ENCODE results near the gene MAPRE2. TPM values are rescaled to one million over a fixed set of nuclear protein-coding genes. Genes with fewer than 3 reads are reported as not detected.
A peak's percentile ranks its signal among the peaks of the same experiment; 100 is the strongest.

Gene MAPRE2
- total and polyA plus RNA-seq, 4 donors, result 65.3 to 203 (median 129) TPM

DNA sequence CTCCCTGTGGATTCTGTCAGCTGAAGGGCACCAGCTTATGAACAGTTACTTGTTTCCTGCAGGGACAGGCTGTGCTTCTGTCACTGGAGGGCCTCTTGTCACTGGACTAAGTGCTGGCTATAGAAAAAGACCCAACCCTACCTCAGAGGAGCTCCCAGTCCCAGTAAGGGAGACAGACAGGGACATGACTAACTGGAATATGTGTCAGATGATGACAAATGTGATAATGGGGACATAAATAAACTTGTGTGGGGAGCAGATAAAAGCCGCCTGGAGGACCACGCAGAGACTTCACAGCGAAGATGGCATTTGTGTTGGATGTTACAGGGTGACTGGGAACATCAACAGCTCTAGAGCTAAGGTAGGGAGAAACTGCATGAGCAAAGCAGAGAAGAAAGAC is 95.0 kb downstream of the MAPRE2 start:
- no peaks in the 10 kb centered on the region for H3K27me3 ChIP-seq (ENCODE audit: control insufficient read depth, insufficient read depth, low read length)
- WGBS (ENCODE audit: insufficient coverage), result 98% methylated on average over 3 of the region's 3 CpGs
- H3K4me3 ChIP-seq (ENCODE audit: low read depth, low read length), result no peak overlapping the region
- no peak overlapping the region for H3K27ac ChIP-seq (ENCODE audit: low read depth, low read length)
- no peak for DNase-seq (ENCODE audit: low read depth in 4 of 6, low spot score in 6 of 6)
- H3K36me3 ChIP-seq (ENCODE audit: control insufficient read depth, insufficient read depth, low read length), result peaks cover 23% of the 10 kb centered on the region
- H3K9me3 ChIP-seq (ENCODE audit: control insufficient read depth, insufficient read depth, low read length), result no peaks in the 10 kb centered on the region
- H3K4me1 ChIP-seq (ENCODE audit: control insufficient read depth, insufficient read depth, low read length), result peaks cover 19% of the 10 kb centered on the region

DNA sequence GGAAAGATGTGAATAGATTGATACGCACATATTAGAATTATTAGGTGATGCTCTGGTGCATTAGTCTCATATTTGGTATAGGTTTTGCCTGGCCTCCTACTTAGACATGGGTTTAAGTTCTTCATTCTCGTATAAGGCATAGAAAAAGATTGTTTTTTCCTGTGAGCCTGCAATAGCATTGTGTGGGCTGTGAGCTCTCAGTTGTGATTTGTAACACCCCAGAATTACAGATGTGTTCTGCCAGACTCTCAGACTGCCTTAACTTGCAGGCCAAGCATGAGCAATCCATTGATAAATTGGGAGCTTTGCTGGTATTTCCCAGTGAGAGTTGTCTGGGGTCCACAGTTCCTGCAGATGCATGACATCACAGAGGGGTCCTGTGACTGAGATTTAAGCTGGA is 95.7 kb downstream of the MAPRE2 start:
- peaks cover 23% of the 10 kb centered on the region for H3K36me3 ChIP-seq (ENCODE audit: control insufficient read depth, insufficient read depth, low read length)
- no peak overlapping the region for H3K4me3 ChIP-seq (ENCODE audit: low read depth, low read length)
- 100% methylated on average over 1 of the region's 2 CpGs for WGBS (ENCODE audit: insufficient coverage)
- H3K27ac ChIP-seq (ENCODE audit: low read depth, low read length), result no peak overlapping the region
- DNase-seq (ENCODE audit: low read depth in 4 of 6, low spot score in 6 of 6), result no peak
- H3K9me3 ChIP-seq (ENCODE audit: control insufficient read depth, insufficient read depth, low read length), result no peaks in the 10 kb centered on the region
- peaks cover 13% of the 10 kb centered on the region for H3K4me1 ChIP-seq (ENCODE audit: control insufficient read depth, insufficient read depth, low read length)
- H3K27me3 ChIP-seq (ENCODE audit: control insufficient read depth, insufficient read depth, low read length), result no peaks in the 10 kb centered on the region

DNA sequence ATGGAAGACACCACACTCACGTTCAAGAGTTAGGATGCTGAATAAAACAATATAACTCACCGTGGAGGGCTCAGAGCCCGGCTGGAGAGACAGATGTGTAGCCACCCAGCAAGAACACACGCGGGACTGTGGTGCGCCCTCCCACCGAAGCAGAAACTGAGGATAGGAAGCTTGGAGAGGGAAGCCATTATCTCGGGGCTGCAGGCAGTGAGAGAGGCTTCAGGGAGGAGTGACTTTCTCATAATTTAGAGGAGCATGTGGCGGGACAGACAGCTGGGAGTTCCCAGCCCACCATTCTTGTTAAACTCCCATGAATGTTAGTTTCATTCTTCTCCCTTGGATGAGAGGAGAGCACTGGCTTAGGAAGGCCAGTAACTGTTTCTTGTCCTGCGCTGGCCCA is 96.4 kb downstream of the MAPRE2 start:
- Histone ChIP-seq H3K4me3 (ENCODE audit: low read depth, low read length) (no peak overlapping the region), H3K4me1 (ENCODE audit: control insufficient read depth, insufficient read depth, low read length) (peaks cover 9% of the 10 kb centered on the region), H3K36me3 (ENCODE audit: control insufficient read depth, insufficient read depth, low read length) (peaks cover 22% of the 10 kb centered on the region), H3K27ac (ENCODE audit: low read depth, low read length) (no peak overlapping the region), H3K27me3 (ENCODE audit: control insufficient read depth, insufficient read depth, low read length) (no peaks in the 10 kb centered on the region), H3K9me3 (ENCODE audit: control insufficient read depth, insufficient read depth, low read length) (no peaks in the 10 kb centered on the region)
- 60% methylated on average over 8 of the region's 10 CpGs for WGBS (ENCODE audit: insufficient coverage)
- DNase-seq (ENCODE audit: low read depth in 4 of 6, low spot score in 6 of 6), result no peak

DNA sequence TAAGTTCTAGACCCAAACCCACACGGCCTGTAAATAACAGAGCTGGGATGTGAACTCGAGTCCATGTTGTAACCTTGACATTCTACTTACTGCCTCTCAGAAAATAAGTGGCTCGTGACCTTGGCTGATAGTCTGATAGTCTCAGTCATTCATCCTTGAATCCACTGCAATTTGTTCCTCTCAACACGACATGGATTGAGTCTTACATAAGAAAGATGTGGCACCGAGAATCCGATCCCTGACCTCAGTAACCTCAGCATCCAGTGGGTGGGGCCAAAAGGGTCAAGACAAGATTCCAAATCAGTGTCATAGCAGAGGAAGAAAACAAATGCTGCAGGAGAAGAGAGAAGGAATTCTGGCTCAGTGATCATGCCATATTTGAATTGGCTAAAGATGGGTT is 97.6 kb downstream of the MAPRE2 start:
- no peak for DNase-seq (ENCODE audit: low read depth in 4 of 6, low spot score in 6 of 6)
- Histone ChIP-seq H3K27me3 (ENCODE audit: control insufficient read depth, insufficient read depth, low read length) (no peaks in the 10 kb centered on the region), H3K9me3 (ENCODE audit: control insufficient read depth, insufficient read depth, low read length) (no peaks in the 10 kb centered on the region), H3K36me3 (ENCODE audit: control insufficient read depth, insufficient read depth, low read length) (peaks cover 17% of the 10 kb centered on the region), H3K4me3 (ENCODE audit: low read depth, low read length) (no peak overlapping the region), H3K27ac (ENCODE audit: low read depth, low read length) (no peak overlapping the region), H3K4me1 (ENCODE audit: control insufficient read depth, insufficient read depth, low read length) (peaks cover 7% of the 10 kb centered on the region)
- WGBS (ENCODE audit: insufficient coverage), result 77% methylated on average over 6 of the region's 6 CpGs

DNA sequence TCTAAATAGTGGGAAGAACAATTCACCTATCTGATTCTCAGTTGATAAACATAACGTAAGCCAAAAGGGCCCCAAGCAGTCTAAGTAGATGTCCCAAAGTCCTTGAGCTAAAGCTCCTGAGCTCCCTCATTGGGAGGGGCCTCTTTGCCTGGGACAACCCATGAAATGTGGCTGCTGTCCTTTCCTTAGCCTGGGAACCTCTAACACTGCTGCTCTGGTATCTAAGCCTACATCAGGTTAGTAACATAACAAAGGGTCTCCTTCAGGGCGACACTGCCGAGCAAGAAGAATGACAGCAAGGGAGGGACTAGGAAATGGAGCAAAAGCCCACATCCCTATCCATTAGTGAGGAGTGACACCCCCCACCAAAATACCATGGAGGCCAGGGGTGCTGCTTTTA is 98.3 kb downstream of the MAPRE2 start:
- Histone ChIP-seq H3K27ac (ENCODE audit: low read depth, low read length) (no peak overlapping the region), H3K4me3 (ENCODE audit: low read depth, low read length) (no peak overlapping the region), H3K9me3 (ENCODE audit: control insufficient read depth, insufficient read depth, low read length) (no peaks in the 10 kb centered on the region), H3K4me1 (ENCODE audit: control insufficient read depth, insufficient read depth, low read length) (peaks cover 7% of the 10 kb centered on the region), H3K27me3 (ENCODE audit: control insufficient read depth, insufficient read depth, low read length) (no peaks in the 10 kb centered on the region), H3K36me3 (ENCODE audit: control insufficient read depth, insufficient read depth, low read length) (peaks cover 16% of the 10 kb centered on the region)
- WGBS (ENCODE audit: insufficient coverage), result 86% methylated on average over 3 of the region's 3 CpGs
- no peak for DNase-seq (ENCODE audit: low read depth in 4 of 6, low spot score in 6 of 6)

DNA sequence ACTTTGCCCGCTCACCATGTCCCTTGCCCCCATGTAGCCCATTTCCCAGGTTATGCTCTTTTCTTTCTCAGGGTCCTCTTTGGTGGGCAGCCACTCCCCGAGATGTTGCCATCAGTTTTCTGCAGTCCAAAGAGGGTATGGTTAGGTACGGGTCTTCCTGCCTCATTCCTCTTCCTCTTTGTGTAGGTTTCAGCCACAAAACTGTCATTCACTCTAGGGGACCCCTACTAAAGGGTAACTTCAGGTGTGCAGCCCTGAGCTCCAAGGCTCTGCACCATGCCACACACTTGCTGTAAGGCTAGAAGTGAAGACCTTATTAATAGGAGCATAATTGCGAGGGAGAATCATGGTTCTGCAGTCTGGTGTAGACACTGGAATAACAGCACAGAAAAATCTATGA is 99.9 kb downstream of the MAPRE2 start:
- WGBS (ENCODE audit: insufficient coverage), result 90% methylated on average over 2 of the region's 4 CpGs
- Histone ChIP-seq H3K4me3 (ENCODE audit: low read depth, low read length) (no peak overlapping the region), H3K27me3 (ENCODE audit: control insufficient read depth, insufficient read depth, low read length) (no peaks in the 10 kb centered on the region), H3K4me1 (ENCODE audit: control insufficient read depth, insufficient read depth, low read length) (peaks cover 7% of the 10 kb centered on the region), H3K27ac (ENCODE audit: low read depth, low read length) (no peak overlapping the region), H3K9me3 (ENCODE audit: control insufficient read depth, insufficient read depth, low read length) (no peaks in the 10 kb centered on the region), H3K36me3 (ENCODE audit: control insufficient read depth, insufficient read depth, low read length) (peaks cover 16% of the 10 kb centered on the region)
- DNase-seq (ENCODE audit: low read depth in 4 of 6, low spot score in 6 of 6), result no peak

DNA sequence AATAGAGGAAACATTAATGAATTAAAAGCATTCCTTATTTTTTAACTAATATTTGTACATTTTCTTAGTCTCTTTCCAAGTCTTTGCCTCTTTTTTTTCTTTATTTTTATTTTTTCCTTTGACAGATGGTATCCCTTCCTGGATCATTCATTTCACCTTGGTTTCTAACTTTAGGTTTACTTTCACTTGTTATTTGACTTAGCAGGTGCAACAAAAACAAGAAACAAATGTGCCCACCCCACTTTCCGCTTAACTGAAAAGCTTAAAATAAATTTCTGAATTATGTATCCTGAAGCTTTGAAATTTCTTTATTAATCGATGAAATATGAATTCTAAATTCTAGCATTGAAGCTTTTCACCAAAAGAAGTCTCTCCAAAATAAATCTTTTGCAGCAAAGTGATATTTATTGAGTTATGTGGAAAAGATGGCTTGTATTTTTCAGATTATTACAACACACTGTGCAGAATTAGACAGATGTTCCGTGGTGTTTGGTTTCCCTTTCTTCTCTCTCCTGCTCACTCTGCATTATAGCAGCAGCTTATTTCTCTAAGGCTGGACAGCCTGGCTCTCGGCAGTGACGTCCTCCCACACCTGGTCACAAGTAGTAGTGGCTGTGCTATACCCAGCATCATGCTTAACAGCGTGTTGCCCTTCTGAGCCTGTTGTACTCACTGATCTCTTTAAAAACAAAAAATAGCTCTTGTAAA is 100.5 kb downstream of the MAPRE2 start:
- peaks cover 13% of the 10 kb centered on the region for H3K36me3 ChIP-seq (ENCODE audit: control insufficient read depth, insufficient read depth, low read length)
- 85% methylated on average over 3 of the region's 6 CpGs for WGBS (ENCODE audit: insufficient coverage)
- no peak overlapping the region for H3K27ac ChIP-seq (ENCODE audit: low read depth, low read length)
- no peaks in the 10 kb centered on the region for H3K27me3 ChIP-seq (ENCODE audit: control insufficient read depth, insufficient read depth, low read length)
- DNase-seq (ENCODE audit: low read depth in 4 of 6, low spot score in 6 of 6), result no peak
- peaks cover 7% of the 10 kb centered on the region for H3K4me1 ChIP-seq (ENCODE audit: control insufficient read depth, insufficient read depth, low read length)
- H3K4me3 ChIP-seq (ENCODE audit: low read depth, low read length), result no peak overlapping the region
- no peaks in the 10 kb centered on the region for H3K9me3 ChIP-seq (ENCODE audit: control insufficient read depth, insufficient read depth, low read length)

DNA sequence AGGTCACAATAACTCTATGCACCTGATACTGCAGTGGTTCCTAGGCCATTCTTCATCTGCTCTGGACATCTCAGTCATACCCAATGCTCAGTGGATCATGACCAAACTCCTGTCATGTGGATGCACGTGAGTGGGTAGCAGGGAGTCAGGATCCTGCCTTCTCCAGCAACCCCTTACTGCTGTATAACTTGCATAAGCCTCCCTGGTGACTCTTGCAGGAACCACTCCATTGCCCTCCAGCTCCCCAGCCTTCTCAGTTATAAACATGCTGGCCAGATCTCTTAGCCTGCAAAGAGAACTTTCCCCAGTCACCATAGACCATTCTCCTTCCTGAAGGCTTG is 101.0 kb downstream of the MAPRE2 start:
- H3K4me1 ChIP-seq (ENCODE audit: control insufficient read depth, insufficient read depth, low read length), result peaks cover 7% of the 10 kb centered on the region
- no peak for DNase-seq (ENCODE audit: low read depth in 4 of 6, low spot score in 6 of 6)
- WGBS (ENCODE audit: insufficient coverage), result 86% methylated on average over 1 of the region's 1 CpG
- H3K36me3 ChIP-seq (ENCODE audit: control insufficient read depth, insufficient read depth, low read length), result peaks cover 13% of the 10 kb centered on the region
- H3K4me3 ChIP-seq (ENCODE audit: low read depth, low read length), result no peak overlapping the region
- no peak overlapping the region for H3K27ac ChIP-seq (ENCODE audit: low read depth, low read length)
- H3K27me3 ChIP-seq (ENCODE audit: control insufficient read depth, insufficient read depth, low read length), result no peaks in the 10 kb centered on the region
- H3K9me3 ChIP-seq (ENCODE audit: control insufficient read depth, insufficient read depth, low read length), result no peaks in the 10 kb centered on the region

DNA sequence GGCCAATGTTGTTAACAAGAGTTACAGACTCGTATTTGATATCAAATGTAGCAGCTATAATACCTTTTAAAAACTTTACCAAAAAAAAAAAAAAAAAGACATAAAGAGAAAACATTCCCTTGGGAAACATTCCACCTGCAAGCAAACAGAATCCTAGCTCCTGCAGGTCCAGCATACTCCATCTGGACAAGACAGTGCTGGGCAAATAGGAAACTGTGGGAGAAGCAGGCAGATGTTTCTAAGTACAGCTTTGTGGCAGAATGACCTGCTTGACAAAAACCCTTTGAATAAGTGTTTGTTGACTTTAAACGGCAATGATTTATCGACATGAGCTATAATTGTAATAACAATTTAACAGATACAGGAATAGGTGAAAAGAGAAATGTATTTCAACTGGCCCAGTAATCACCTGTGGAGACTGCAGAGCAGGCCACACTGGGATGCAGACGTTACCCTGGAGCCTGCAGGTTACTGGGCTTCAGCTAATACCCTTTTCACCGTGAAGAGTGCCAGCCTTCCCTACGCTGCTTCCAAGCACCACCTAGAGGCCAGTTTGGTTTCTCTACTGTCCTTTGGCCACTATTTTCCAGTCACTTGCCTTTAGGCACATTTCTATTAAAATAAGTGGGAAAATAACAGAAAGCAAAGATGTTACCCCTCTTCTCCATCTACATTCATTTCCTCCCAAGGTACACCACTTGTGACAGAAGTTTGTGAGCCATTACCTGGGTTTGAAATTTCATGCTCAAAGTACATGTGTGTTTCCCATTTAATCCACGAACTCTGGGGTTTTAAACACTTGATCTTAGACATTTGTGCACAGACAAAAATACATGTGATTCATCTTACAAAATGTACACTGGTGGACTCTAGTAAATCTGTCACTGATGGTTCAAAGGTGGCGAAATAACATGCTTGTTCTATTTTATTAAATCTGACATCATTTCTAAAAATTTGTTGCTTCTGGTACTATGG is 102.7 kb downstream of the MAPRE2 start:
- no peaks in the 10 kb centered on the region for H3K27me3 ChIP-seq (ENCODE audit: control insufficient read depth, insufficient read depth, low read length)
- DNase-seq (ENCODE audit: low read depth in 4 of 6, low spot score in 6 of 6), result peak in 5 of 6 donors; percentile 29 to 86 (median 48)
- H3K36me3 ChIP-seq (ENCODE audit: control insufficient read depth, insufficient read depth, low read length), result peaks cover 8% of the 10 kb centered on the region
- H3K4me3 ChIP-seq (ENCODE audit: low read depth, low read length), result no peak overlapping the region
- 50% methylated on average over 2 of the region's 8 CpGs for WGBS (ENCODE audit: insufficient coverage)
- no peak overlapping the region for H3K27ac ChIP-seq (ENCODE audit: low read depth, low read length)
- H3K4me1 ChIP-seq (ENCODE audit: control insufficient read depth, insufficient read depth, low read length), result peaks cover 6% of the 10 kb centered on the region
- no peaks in the 10 kb centered on the region for H3K9me3 ChIP-seq (ENCODE audit: control insufficient read depth, insufficient read depth, low read length)

Measured in spinal cord (tissue), 10 donors.